ENCODE data around the gene IFNA16. TPM values are rescaled to one million over a fixed set of nuclear protein-coding genes. Genes with fewer than 3 reads are reported as not detected.

IFNA16 gene
- total RNA-seq, 1 experiment from 2014 or later: not detected

- in situ Hi-C loops (cut with HindIII; ENCODE audit: low pct_unique_long_range_greater_than_20kb, low sequenced_read_pairs) (no loop called here), intact Hi-C loops (cut with micrococcal nuclease; ENCODE audit: unreplicated experiment) (no loop called here)
- POLR2A ChIA-PET: no interaction called here
- H3K9me3 ChIP-seq (ENCODE audit: control insufficient read depth, insufficient read depth, low read depth, low read length): no peaks in the 10 kb centered on the region
- no peaks in the 10 kb centered on the region; the same call in 1 of the 2 replicates for H3K4me1 ChIP-seq (ENCODE audit: control insufficient read depth, insufficient read depth, low read length)
- no peaks in the 10 kb centered on the region for H3K36me3 ChIP-seq (ENCODE audit: control insufficient read depth, insufficient read depth, low read length)
- H3K27me3 ChIP-seq (ENCODE audit: control insufficient read depth, insufficient read depth, low read length): no peaks in the 10 kb centered on the region
- no peak overlapping the region for H3K4me3 ChIP-seq (ENCODE audit: low read depth in 2 of 2, low read length in 2 of 2)
- CTCF ChIA-PET: no interaction called here
- no peak for ATAC-seq
- H3K27ac ChIP-seq (ENCODE audit: low read length): no peak overlapping the region
- TF ChIP-seq POLR2AphosphoS5 (IDR thresholded peaks at IDR 0.05; ENCODE audit: low read depth, low read length) (no peak), SIN3A (IDR thresholded peaks at IDR 0.05; ENCODE audit: borderline replicate concordance, insufficient read depth, low read depth, low read length) (no peak), CTCF (IDR thresholded peaks at IDR 0.05) (no peak), TCF7L2 (IDR thresholded peaks at IDR 0.05; ENCODE audit: low read depth, low read length) (no peak), REST (IDR thresholded peaks at IDR 0.05; ENCODE audit: insufficient read depth in 1 of 2, low read depth in 2 of 2, low read length in 1 of 2) (no peak)
- no peak for DNase-seq (ENCODE audit: low read depth, low spot score)
- no TSS peak for BruUV-seq (replicated peaks)
Measured at GRCh38 chr9:21251190-21251589, 34.1 kb upstream of the IFNA16 start.

- H3K9me3 ChIP-seq (ENCODE audit: control insufficient read depth, insufficient read depth, low read depth, low read length): no peaks in the 10 kb centered on the region
- no peaks in the 10 kb centered on the region; the same call in 1 of the 2 replicates for H3K36me3 ChIP-seq (ENCODE audit: control insufficient read depth, insufficient read depth, low read length)
- H3K4me1 ChIP-seq (ENCODE audit: control insufficient read depth, insufficient read depth, low read length): no peaks in the 10 kb centered on the region
- intact Hi-C loops (cut with micrococcal nuclease; ENCODE audit: unreplicated experiment) (no loop called here), in situ Hi-C loops (cut with HindIII; ENCODE audit: low pct_unique_long_range_greater_than_20kb, low sequenced_read_pairs) (no loop called here)
- no peak overlapping the region for H3K27ac ChIP-seq (ENCODE audit: low read length)
- CTCF ChIA-PET: no interaction called here
- ATAC-seq (no peak), DNase-seq (ENCODE audit: low read depth, low spot score) (no peak)
- no peaks in the 10 kb centered on the region for H3K27me3 ChIP-seq (ENCODE audit: control insufficient read depth, insufficient read depth, low read length)
- TF ChIP-seq TCF7L2 (IDR thresholded peaks at IDR 0.05; ENCODE audit: low read depth, low read length) (no peak), SIN3A (IDR thresholded peaks at IDR 0.05; ENCODE audit: borderline replicate concordance, insufficient read depth, low read depth, low read length) (no peak), CTCF (IDR thresholded peaks at IDR 0.05) (no peak), REST (IDR thresholded peaks at IDR 0.05; ENCODE audit: insufficient read depth in 1 of 2, low read depth in 2 of 2, low read length in 1 of 2) (no peak), POLR2AphosphoS5 (IDR thresholded peaks at IDR 0.05; ENCODE audit: low read depth, low read length) (no peak)
- H3K4me3 ChIP-seq (ENCODE audit: low read depth in 2 of 2, low read length in 2 of 2): no peak overlapping the region
- BruUV-seq (replicated peaks): no TSS peak
- POLR2A ChIA-PET: no interaction called here
Measured at GRCh38 chr9:21244836-21245235, 27.7 kb upstream of the IFNA16 start.

Data from Panc1 (cell line).